GM12878 (cell line): ENCODE measurements around the gene PPP1R37. TPM values are rescaled to one million over a fixed set of nuclear protein-coding genes. Genes with fewer than 3 reads are reported as not detected.
A peak's percentile ranks its signal among the peaks of the same experiment; 100 is the strongest.

Experiments used
- ATAC-seq: fragments of 200-7000 bp; cut with Tn5 transposase; 3 replicates; pipeline ENCODE4 v1.9.1; 2020; ENCODE audit warnings: mild to moderate bottlenecking, moderate library complexity
- BruUV-seq: library from RNA; stranded (reverse); fragments of 400-500 nt; replicated peaks from 2 replicates; lab custom pipeline; 2021; lab: Mats Ljungman, UMichigan
- CTCF ChIA-PET: fragments of 300-600 bp; sonication (Branson Sonifier 250); formaldehyde crosslinking; extraction: SDS; loops from one replicate; lab custom pipeline; 2021; ENCODE audit warnings: inconsistent platforms; lab: Yijun Ruan, JAX
- POLR2A ChIA-PET: fragments of 350-600 bp; formaldehyde crosslinking; extraction: SDS; loops from one replicate; lab custom pipeline; 2021; ENCODE audit warnings: inconsistent platforms; lab: Charles Lee
- RAD21 ChIA-PET: fragments of 300-600 bp; sonication (Branson Sonifier 250); formaldehyde crosslinking; loops from one replicate; lab custom pipeline; 2023; ENCODE audit warnings: antibody characterized with exemption; ENCODE audit not compliant: unreplicated experiment; lab: Charles Lee
- SMC1A ChIA-PET: fragments of 300-600 bp; sonication (Branson Sonifier 250); formaldehyde crosslinking; loops from one replicate; lab custom pipeline; 2023; ENCODE audit not compliant: unreplicated experiment, uncharacterized antibody; lab: Charles Lee
- DNase-seq: peaks from one replicate; pipeline ENCODE4 v3.0.0-alpha.2; 2011; ENCODE audit warnings: low read depth, low spot score
- FAIRE-seq: peaks from 3 replicates; lab custom pipeline; 2011; peaks lifted over from hg19 to GRCh38; lab: Jason Lieb, UNC
- H2AFZ ChIP-seq: 2 replicates; pipeline ENCODE4 v1.6.0; 2011; ENCODE audit warnings: low read depth, low read length, control low read depth; ENCODE audit not compliant: control insufficient read depth
- H3K27ac ChIP-seq: 2 replicates; pipeline ENCODE4 v1.5.1; 2011; ENCODE audit warnings: control low read depth; ENCODE audit not compliant: control insufficient read depth, insufficient read depth
- H3K27me3 ChIP-seq, 2 experiments: replicated peaks in 1 of 2; 2 replicates each; pipeline versions ENCODE4 v1.6.0 to v1.6.1; 2011; ENCODE audit warnings: low read length in 1 of 2; ENCODE audit not compliant: control insufficient read depth in 2 of 2, insufficient read depth in 2 of 2
- H3K36me3 ChIP-seq, 2 experiments: 2 replicates each; pipeline ENCODE4 v1.5.1; 2011; ENCODE audit warnings: low read length in 1 of 2; ENCODE audit not compliant: control insufficient read depth in 2 of 2, insufficient read depth in 2 of 2
- H3K4me1 ChIP-seq: 2 replicates; pipeline ENCODE4 v1.6.1; 2011; ENCODE audit warnings: mild to moderate bottlenecking, low read length, moderate library complexity, mixed read lengths; ENCODE audit not compliant: control insufficient read depth, insufficient read depth
- H3K4me2 ChIP-seq: 2 replicates; pipeline ENCODE4 v1.6.0; 2011; ENCODE audit warnings: control low read depth; ENCODE audit not compliant: control insufficient read depth, insufficient read depth
- H3K4me3 ChIP-seq: fragments of 200-600 bp; sonication (generic); 2 replicates; pipeline ENCODE4 v1.5.1; 2016
- H3K79me2 ChIP-seq: 2 replicates; pipeline ENCODE4 v1.6.0; 2011; ENCODE audit warnings: low read length; ENCODE audit not compliant: control insufficient read depth, insufficient read depth
- H3K9ac ChIP-seq: 2 replicates; pipeline ENCODE4 v1.8.0; 2011; ENCODE audit warnings: low read length, control low read depth, mixed read lengths; ENCODE audit not compliant: control insufficient read depth, insufficient read depth
- H3K9me3 ChIP-seq: replicated peaks from 3 replicates; pipeline ENCODE4 v1.5.1; 2011; ENCODE audit warnings: mild to moderate bottlenecking, low read length; ENCODE audit not compliant: control insufficient read depth, insufficient read depth
- H4K20me1 ChIP-seq: 2 replicates; pipeline ENCODE4 v1.6.0; 2011; ENCODE audit not compliant: control insufficient read depth, insufficient read depth
- IRF3 ChIP-seq: fragments of 450-650 bp; IDR thresholded peaks from 2 replicates; pipeline ENCODE4 v1.6.1; 2014; ENCODE audit warnings: mild to moderate bottlenecking
- IRF4 ChIP-seq: IDR thresholded peaks from 2 replicates; pipeline ENCODE4 v1.6.1; 2011; ENCODE audit warnings: low read depth, low read length
- IRF5 ChIP-seq: fragments of 450-650 bp; IDR thresholded peaks from 2 replicates; pipeline ENCODE4 v1.6.1; 2017; ENCODE audit warnings: borderline replicate concordance
- MTA2 ChIP-seq: fragments of 450-650 bp; IDR thresholded peaks from 2 replicates; pipeline ENCODE4 v1.6.1; 2016; ENCODE audit warnings: low read depth, mild to moderate bottlenecking, moderate library complexity
- NFIC ChIP-seq: IDR thresholded peaks from 2 replicates; pipeline ENCODE4 v1.6.1; 2012; ENCODE audit warnings: low read depth, mild to moderate bottlenecking, inconsistent platforms, low read length, moderate library complexity
- NR2C1 ChIP-seq: fragments of 450-650 bp; IDR thresholded peaks from 2 replicates; pipeline ENCODE4 v1.6.1; 2017; ENCODE audit warnings: antibody characterized with exemption, mild to moderate bottlenecking, moderate library complexity
- RB1 ChIP-seq: fragments of 450-650 bp; formaldehyde crosslinking; IDR thresholded peaks from 2 replicates; pipeline ENCODE4 v1.6.1; 2017; ENCODE audit warnings: mild to moderate bottlenecking, borderline replicate concordance
- RELA ChIP-seq: fragments of 450-650 bp; IDR thresholded peaks from 2 replicates; pipeline ENCODE4 v1.8.0; 2014; ENCODE audit warnings: borderline replicate concordance; ENCODE audit not compliant: partially characterized antibody
- SMAD5 ChIP-seq: IDR thresholded peaks from 2 replicates; pipeline ENCODE4 v1.6.1; 2016; ENCODE audit warnings: antibody characterized with exemption, low read depth
- TCF7 ChIP-seq: IDR thresholded peaks from 2 replicates; pipeline ENCODE4 v1.6.1; 2014; ENCODE audit warnings: antibody characterized with exemption, borderline replicate concordance
- WGBS: methylation state at CpG from one replicate; pipeline ENCODE4 v1.1.6; 2016; ENCODE audit warnings: low lambda C conversion rate; ENCODE audit not compliant: insufficient replicate concordance, insufficient coverage; ENCODE audit errors: missing lambda C conversion rate; 5-methylcytosine and 5-hydroxymethylcytosine counted together
- in situ Hi-C: fragments of 300-500 bp; cut with MboI; formaldehyde crosslinking; loops from 9 replicates; pipeline ENCODE4 v1.14.3; 2018; ENCODE audit warnings: mixed read lengths
- intact Hi-C: fragments of 100-400 bp; cut with micrococcal nuclease; formaldehyde crosslinking; loops from one replicate; pipeline ENCODE4 v1.14.2; 2022; ENCODE audit not compliant: unreplicated experiment
- polyA plus RNA-seq, 11 experiments: library from polyadenylated mRNA; depleted of rRNA in 4 of 11; unstranded in 6 of 11; stranded (reverse) in 5 of 11; fragments of >200 nt; fragmentation: Nextera tagmentation in 4 of 11; fragmentation: Illumina TruSeq in 1 of 11; extraction: Ambion mirVana in 4 of 11; extraction: Trizol in 1 of 11; gene quantifications; 1 replicate in 1 of 11; 2 replicates in 10 of 11; pipeline versions ENCODE4 v1.2.1 to v1.2.3, GENCODE V29; 2011 to 2016; ENCODE audit warnings: inconsistent platforms in 2 of 11, missing spikeins in 2 of 11, low read depth in 1 of 11
- total RNA-seq, 4 experiments: library from RNA; depleted of rRNA in 3 of 4; stranded (reverse); fragments of >200 nt in 3 of 4; fragmentation: Illumina TruSeq in 1 of 4; extraction: Trizol in 1 of 4; gene quantifications; 2 replicates each; pipeline versions ENCODE4 v1.2.1 to v1.2.3, GENCODE V29; 2013 to 2021
- TF ChIP-seq, protein P1 (sequence below): IDR thresholded peaks from 2 replicates; pipeline ENCODE4 v1.6.1; 2011; ENCODE audit warnings: mild to moderate bottlenecking, low read depth, low read length, moderate library complexity; ENCODE audit not compliant: insufficient replicate concordance
- TF ChIP-seq, protein P2 (sequence below): fragments of 450-650 bp; IDR thresholded peaks from 2 replicates; pipeline ENCODE4 v1.6.1; 2016; ENCODE audit warnings: mild to moderate bottlenecking
- TF ChIP-seq, protein P3 (sequence below): fragments of 450-650 bp; IDR thresholded peaks from 2 replicates; pipeline ENCODE4 v1.6.1; 2017; ENCODE audit warnings: low read depth, mild to moderate bottlenecking, moderate library complexity

Gene PPP1R37
- total and polyA plus RNA-seq, 10 of the 15 experiments (the other 5 are each of a cell fraction or from before 2014, with no cell fraction given): 0.09 to 21.3 (median 5.1) TPM; not detected in 1

GRCh38 chr19:45074744-45075300 lies 18.2 kb upstream of the PPP1R37 start:
- SMC1A ChIA-PET: interaction anchor here (1.0 to 2.0 kb wide), 6 partner anchors 15 to 104 kb away, joined by 3 to 7 read pairs (median 4); partner anchors contain the start of genes BLOC1S3 and TRAPPC6A
- peak; percentile 80 for FAIRE-seq
- H2AFZ ChIP-seq: no peak overlapping the region
- no peak for ATAC-seq
- H3K27ac ChIP-seq: peak overlapping the region; percentile 87
- H3K27me3 ChIP-seq: no peaks in the 10 kb centered on the region
- POLR2A ChIA-PET: interaction anchor here (0.8 to 2.5 kb wide), 12 partner anchors 8 to 183 kb away, joined by 3 to 12 read pairs (median 4); partner anchors contain the start of genes CLASRP, CLPTM1 and PPP1R37
- BruUV-seq: no TSS peak
- peak overlapping the region; percentile 92 for H3K4me2 ChIP-seq
- H3K9me3 ChIP-seq: no peaks in the 10 kb centered on the region
- WGBS: 34% methylated on average over 11 of the region's 11 CpGs
- H3K9ac ChIP-seq: peak overlapping the region; percentile 82
- no peak for DNase-seq
- in situ Hi-C loops: no loop called here
- peaks cover 7 to 22% of the 10 kb centered on the region in 2 experiments; a peak in 3 of 4 replicates for H3K36me3 ChIP-seq
- RAD21 ChIA-PET: interaction anchor here (0.6 to 2.0 kb wide), 10 partner anchors 9 to 103 kb away, joined by 3 to 7 read pairs (median 4); partner anchors contain the start of genes BLOC1S3 and TRAPPC6A
- CTCF ChIA-PET: interaction anchor here (0.8 to 2.4 kb wide), 12 partner anchors 15 to 1270 kb away, joined by 3 to 14 read pairs (median 4); partner anchors contain the start of genes BLOC1S3 and TRAPPC6A
- H3K4me1 ChIP-seq: peaks cover 21% of the 10 kb centered on the region
- no peaks in the 10 kb centered on the region; the same call in 1 of the 2 replicates for H4K20me1 ChIP-seq
- peak overlapping the region; percentile 84 for H3K4me3 ChIP-seq
- intact Hi-C loops: loop anchor here (5.0 to 10.0 kb wide), 3 partner anchors 62 to 400 kb away; partner anchors contain the start of genes BLOC1S3 and TRAPPC6A
- H3K79me2 ChIP-seq: peaks cover 50% of the 10 kb centered on the region
- no peak for TF ChIP-seq RB1
- no peak for TF ChIP-seq SMAD5
- no peak for TF ChIP-seq NR2C1
- TF ChIP-seq RELA: peak; percentile 53
- TF ChIP-seq, protein P1, sequence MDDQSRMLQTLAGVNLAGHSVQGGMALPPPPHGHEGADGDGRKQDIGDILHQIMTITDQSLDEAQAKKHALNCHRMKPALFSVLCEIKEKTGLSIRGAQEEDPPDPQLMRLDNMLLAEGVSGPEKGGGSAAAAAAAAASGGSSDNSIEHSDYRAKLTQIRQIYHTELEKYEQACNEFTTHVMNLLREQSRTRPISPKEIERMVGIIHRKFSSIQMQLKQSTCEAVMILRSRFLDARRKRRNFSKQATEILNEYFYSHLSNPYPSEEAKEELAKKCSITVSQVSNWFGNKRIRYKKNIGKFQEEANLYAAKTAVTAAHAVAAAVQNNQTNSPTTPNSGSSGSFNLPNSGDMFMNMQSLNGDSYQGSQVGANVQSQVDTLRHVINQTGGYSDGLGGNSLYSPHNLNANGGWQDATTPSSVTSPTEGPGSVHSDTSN: peak; percentile 8
- TF ChIP-seq NFIC: peak; percentile 17; the same call in 1 of the 2 replicates
- no peak for TF ChIP-seq IRF3
- TF ChIP-seq IRF4: no peak
- TF ChIP-seq, protein P2, sequence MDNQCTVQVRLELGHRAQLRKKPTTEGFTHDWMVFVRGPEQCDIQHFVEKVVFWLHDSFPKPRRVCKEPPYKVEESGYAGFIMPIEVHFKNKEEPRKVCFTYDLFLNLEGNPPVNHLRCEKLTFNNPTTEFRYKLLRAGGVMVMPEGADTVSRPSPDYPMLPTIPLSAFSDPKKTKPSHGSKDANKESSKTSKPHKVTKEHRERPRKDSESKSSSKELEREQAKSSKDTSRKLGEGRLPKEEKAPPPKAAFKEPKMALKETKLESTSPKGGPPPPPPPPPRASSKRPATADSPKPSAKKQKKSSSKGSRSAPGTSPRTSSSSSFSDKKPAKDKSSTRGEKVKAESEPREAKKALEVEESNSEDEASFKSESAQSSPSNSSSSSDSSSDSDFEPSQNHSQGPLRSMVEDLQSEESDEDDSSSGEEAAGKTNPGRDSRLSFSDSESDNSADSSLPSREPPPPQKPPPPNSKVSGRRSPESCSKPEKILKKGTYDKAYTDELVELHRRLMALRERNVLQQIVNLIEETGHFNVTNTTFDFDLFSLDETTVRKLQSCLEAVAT: no peak
- TF ChIP-seq MTA2: no peak; the same call in 1 of the 2 replicates
- TF ChIP-seq, protein P3, sequence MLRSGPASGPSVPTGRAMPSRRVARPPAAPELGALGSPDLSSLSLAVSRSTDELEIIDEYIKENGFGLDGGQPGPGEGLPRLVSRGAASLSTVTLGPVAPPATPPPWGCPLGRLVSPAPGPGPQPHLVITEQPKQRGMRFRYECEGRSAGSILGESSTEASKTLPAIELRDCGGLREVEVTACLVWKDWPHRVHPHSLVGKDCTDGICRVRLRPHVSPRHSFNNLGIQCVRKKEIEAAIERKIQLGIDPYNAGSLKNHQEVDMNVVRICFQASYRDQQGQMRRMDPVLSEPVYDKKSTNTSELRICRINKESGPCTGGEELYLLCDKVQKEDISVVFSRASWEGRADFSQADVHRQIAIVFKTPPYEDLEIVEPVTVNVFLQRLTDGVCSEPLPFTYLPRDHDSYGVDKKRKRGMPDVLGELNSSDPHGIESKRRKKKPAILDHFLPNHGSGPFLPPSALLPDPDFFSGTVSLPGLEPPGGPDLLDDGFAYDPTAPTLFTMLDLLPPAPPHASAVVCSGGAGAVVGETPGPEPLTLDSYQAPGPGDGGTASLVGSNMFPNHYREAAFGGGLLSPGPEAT: peak; percentile 95; the same call in 1 of the 2 replicates
- no peak for TF ChIP-seq TCF7
- TF ChIP-seq IRF5: no peak
